GM18909 (cell line): ENCODE data around the gene DIS3L2.
"Not testable (repeated sequence)": the region's sequence is repeated elsewhere in the genome, so short reads cannot be mapped to it uniquely, and the experiment has no call there.

ENCODE experiments used
- ATAC-seq: cut with Tn5 transposase; IDR thresholded peaks from one replicate; pipeline ENCODE4 v1.9.1; 2021; ENCODE audit warnings: mild to moderate bottlenecking; ENCODE audit not compliant: unreplicated experiment, poor library complexity

Gene DIS3L2

GRCh38 chr2:232374356-232374755, 412.8 kb downstream of the DIS3L2 start:
- no peak for ATAC-seq

GRCh38 chr2:232375164-232375563, 413.7 kb downstream of the DIS3L2 start:
- ATAC-seq, result no peak

- ATAC-seq, result no peak
Observed at GRCh38 chr2:232376260-232376659, 414.7 kb downstream of the DIS3L2 start.

- no peak for ATAC-seq
Observed at GRCh38 chr2:232376713-232377112, 415.2 kb downstream of the DIS3L2 start.

- no peak for ATAC-seq
Observed at GRCh38 chr2:232377319-232377718, 415.8 kb downstream of the DIS3L2 start.

- no peak for ATAC-seq
Observed at GRCh38 chr2:232377841-232378734, 416.6 kb downstream of the DIS3L2 start.

GRCh38 chr2:232378735-232379151, 417.2 kb downstream of the DIS3L2 start, which contains the start of gene ALPP:
Gene ALPP (plus strand): TSS chr2:232378751. CDS start chr2:232378803, 52 bp downstream.
- not testable (repeated sequence) for ATAC-seq

GRCh38 chr2:232379610-232380590, 418.4 kb downstream of the DIS3L2 start:
- not testable (repeated sequence) for ATAC-seq

GRCh38 chr2:232381204-232382031, 419.9 kb downstream of the DIS3L2 start:
- not testable (repeated sequence) for ATAC-seq

- ATAC-seq, result no peak
Observed at GRCh38 chr2:232382331-232383225, 421.1 kb downstream of the DIS3L2 start.

- ATAC-seq, result no peak
Observed at GRCh38 chr2:232384466-232384865, 423.0 kb downstream of the DIS3L2 start.

GRCh38 chr2:232385058-232385457, 423.5 kb downstream of the DIS3L2 start:
- ATAC-seq, result not testable (repeated sequence)

GRCh38 chr2:232385660-232386489, 424.4 kb downstream of the DIS3L2 start:
- ATAC-seq, result no peak

- ATAC-seq, result no peak
Observed at GRCh38 chr2:232386490-232386739, 424.9 kb downstream of the DIS3L2 start.
